Uterine smooth muscle cell (primary cell): ENCODE data around the gene ALKBH5. TPM values are rescaled to one million over a fixed set of nuclear protein-coding genes. Genes with fewer than 3 reads are reported as not detected.

Experiments
- total RNA-seq: library from RNA; depleted of rRNA; stranded (reverse); fragments of >200 nt; gene quantifications from 2 replicates; pipeline ENCODE4 v1.2.3, GENCODE V29; 2014

ALKBH5 gene
- total RNA-seq: 138 and 151 TPM in 2 replicates

DNA sequence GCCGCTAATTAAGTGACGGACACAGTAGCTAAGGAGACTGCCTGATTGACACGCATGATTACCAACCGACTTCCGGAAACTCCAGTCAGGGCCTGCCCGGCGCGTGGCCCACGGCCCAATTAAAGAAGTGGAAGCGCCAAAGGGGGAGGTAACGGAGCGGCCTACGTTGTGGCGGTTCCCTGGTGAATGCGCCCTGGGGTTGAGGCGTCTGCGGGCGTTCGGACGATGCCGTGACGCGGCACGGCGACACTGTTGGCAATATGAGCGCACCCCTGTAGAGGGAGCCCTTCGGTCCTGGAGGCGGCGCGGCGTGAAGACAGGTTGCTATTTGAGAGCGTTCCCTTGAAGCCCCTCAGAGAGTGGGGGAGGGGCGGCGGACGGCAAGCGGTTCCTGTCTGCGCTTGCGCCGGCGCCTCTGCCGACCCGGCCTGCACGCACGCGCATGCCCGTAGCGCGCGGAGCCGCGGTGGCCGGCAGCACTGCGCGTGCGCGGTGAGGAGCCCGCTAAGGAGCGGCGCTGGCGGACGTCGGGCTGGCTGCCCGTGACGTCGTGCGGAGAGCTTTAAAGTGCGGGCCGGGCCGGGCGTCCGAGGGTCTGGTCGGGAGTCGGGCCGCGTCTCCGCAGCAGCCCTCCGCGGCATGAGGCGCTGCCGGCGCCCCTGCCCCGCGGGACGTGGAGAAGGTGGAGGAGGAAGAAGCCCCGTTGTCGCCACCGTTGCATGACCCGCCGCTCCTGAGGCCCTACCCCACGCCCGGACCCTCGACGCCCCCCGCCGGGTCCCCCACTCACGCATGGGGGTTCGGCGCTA is at the start of gene ALKBH5:
Gene ALKBH5 (plus strand): TSS at position 495 of the 809 bp plus-strand sequence. CDS start 416 bp downstream, outside the sequence.

DNA sequence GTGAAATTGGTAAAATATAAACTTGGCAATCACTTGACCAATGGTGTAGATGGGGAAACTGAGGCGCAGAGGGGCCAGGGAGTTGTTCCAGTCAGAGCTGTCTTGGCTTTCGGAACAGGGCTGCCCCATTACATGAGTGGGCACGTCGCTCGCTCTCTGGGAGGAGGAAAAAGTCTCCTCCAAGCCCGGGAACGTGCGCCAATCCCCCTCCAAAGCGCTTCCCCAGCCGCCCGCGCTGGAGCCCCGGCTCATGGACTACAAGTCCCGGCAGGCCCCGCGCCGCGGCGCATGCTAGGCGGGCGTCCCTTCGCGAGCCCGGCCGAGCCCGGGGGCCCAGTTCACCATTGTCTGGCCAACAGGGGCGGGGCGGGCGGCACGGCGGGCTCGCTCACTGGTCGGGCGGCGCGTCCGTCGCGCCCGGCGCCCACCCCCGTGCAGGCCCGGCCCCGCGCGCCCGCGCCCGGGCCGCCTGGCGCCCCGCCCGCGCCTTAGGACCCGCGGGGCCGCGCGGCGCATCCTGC is 41.6 kb downstream of the ALKBH5 start, which contains the start of gene LLGL1:
Gene LLGL1 (plus strand): TSS at position 515 of the 521 bp plus-strand sequence. CDS start 48 bp downstream, outside the sequence.

DNA sequence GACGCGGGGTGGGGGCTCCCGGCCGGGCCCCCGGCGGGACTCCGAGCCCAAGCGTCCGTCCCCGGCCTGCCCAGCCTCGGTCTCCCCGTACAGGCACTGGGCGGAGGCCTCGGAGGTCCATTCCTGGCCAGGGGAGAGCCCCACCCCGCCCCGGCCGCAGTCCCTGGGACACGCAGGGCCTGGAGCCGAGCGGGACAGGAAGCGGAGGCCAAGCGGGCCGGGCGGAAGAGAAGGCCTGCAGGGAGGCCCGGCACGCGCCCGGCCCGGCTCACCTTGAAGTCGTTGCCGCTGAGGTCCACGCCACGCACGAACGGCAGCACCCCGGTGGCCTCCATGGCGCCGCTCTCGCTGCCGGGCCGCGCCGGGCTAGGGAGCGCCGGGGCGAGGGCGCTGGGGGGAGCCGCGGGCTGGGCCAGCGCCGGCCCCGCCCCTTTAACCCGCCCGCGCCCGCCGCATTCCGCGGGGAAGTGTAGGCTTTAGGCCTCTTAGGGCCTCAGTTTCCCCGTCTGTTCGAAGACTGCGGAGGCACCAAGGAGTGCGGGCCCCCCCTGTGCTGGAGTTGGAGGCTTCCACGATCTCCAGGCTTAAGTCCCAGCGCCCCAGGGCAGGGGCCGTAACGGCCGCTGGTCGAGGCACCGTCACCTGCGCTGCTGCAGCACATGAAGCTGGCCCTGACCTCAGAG is 74.9 kb downstream of the ALKBH5 start, which contains the start of gene FLII:
Gene FLII (minus strand): TSS at position 383 of the 683 bp plus-strand sequence. CDS start 48 bp downstream, at position 335.

Other genes starting within 250 kb of the ALKBH5 start
- 19.9 and 22.7 TPM in 2 replicates for gene TOM1L2, start 211.4 kb upstream of the ALKBH5 start, total RNA-seq
- 0.55 and 1.1 TPM in 2 replicates for gene DRC3, start 211.0 kb upstream of the ALKBH5 start, total RNA-seq
- gene ATPAF2, start 144.7 kb upstream of the ALKBH5 start, total RNA-seq: 13.6 and 18.1 TPM in 2 replicates
- gene GID4, start 144.4 kb upstream of the ALKBH5 start, total RNA-seq: 5.1 and 9.0 TPM in 2 replicates
- gene DRG2, start 95.9 kb upstream of the ALKBH5 start, total RNA-seq: 32.7 and 39.7 TPM in 2 replicates
- 0.33 and 0.50 TPM in 2 replicates for gene MYO15A, start 75.1 kb upstream of the ALKBH5 start, total RNA-seq
- 40.5 and 47.7 TPM in 2 replicates for gene LLGL1, start 41.8 kb downstream of the ALKBH5 start, total RNA-seq
- 445 and 453 TPM in 2 replicates for gene FLII, start 74.9 kb downstream of the ALKBH5 start, total RNA-seq
- 22.4 and 27.1 TPM in 2 replicates for gene MIEF2, start 76.8 kb downstream of the ALKBH5 start, total RNA-seq
- gene TOP3A, start 131.2 kb downstream of the ALKBH5 start, total RNA-seq: 29.2 and 38.8 TPM in 2 replicates
- gene SMCR8, start 131.5 kb downstream of the ALKBH5 start, total RNA-seq: 18.6 and 21.2 TPM in 2 replicates
- gene SHMT1, start 179.7 kb downstream of the ALKBH5 start, total RNA-seq: 18.9 and 27.0 TPM in 2 replicates
- gene EVPLL, start 193.9 kb downstream of the ALKBH5 start, total RNA-seq: not detected in 2 replicates